Measurements from ENCODE around the gene HRG. TPM values are rescaled to one million over a fixed set of nuclear protein-coding genes. Genes with fewer than 3 reads are reported as not detected.

HRG gene
- total RNA-seq, result not detected

GRCh38 chr3:186665625-186666188 lies at the start of gene HRG:
Gene HRG, plus strand, starts transcription at chr3:186666014. Its CDS starts 18 bp downstream, at chr3:186666032.
- no peak for ATAC-seq (ENCODE audit: low FRiP score)
- no peak for DNase-seq (ENCODE audit: low spot score)
- no peak for TF ChIP-seq CTCF (IDR thresholded peaks at IDR 0.05)

GRCh38 chr3:186616299-186616617 lies 49.6 kb upstream of the HRG start:
- no peak for TF ChIP-seq CTCF (IDR thresholded peaks at IDR 0.05)
- ATAC-seq (ENCODE audit: low FRiP score) (no peak), DNase-seq (ENCODE audit: low spot score) (no peak)

- ATAC-seq (ENCODE audit: low FRiP score) (peak; percentile 99), DNase-seq (ENCODE audit: low spot score) (peak; percentile 52)
- peak in 1 of 3 donors; percentile 62 for TF ChIP-seq CTCF (IDR thresholded peaks at IDR 0.05)
Observed at GRCh38 chr3:186617036-186617946, 48.5 kb upstream of the HRG start.

GRCh38 chr3:186618318-186618938 lies 47.4 kb upstream of the HRG start:
- no peak for ATAC-seq (ENCODE audit: low FRiP score)
- DNase-seq (ENCODE audit: low spot score), result no peak
- no peak for TF ChIP-seq CTCF (IDR thresholded peaks at IDR 0.05)

- no peak for ATAC-seq (ENCODE audit: low FRiP score)
- TF ChIP-seq CTCF (IDR thresholded peaks at IDR 0.05), result no peak
- DNase-seq (ENCODE audit: low spot score), result no peak
Observed at GRCh38 chr3:186619787-186620212, 46.0 kb upstream of the HRG start.

GRCh38 chr3:186620213-186621092 lies 45.4 kb upstream of the HRG start:
- no peak for TF ChIP-seq CTCF (IDR thresholded peaks at IDR 0.05)

More at GRCh38 chr3:186620213-186621092, 45.4 kb upstream of the HRG start:
- DNase-seq (ENCODE audit: low spot score) (no peak), ATAC-seq (ENCODE audit: low FRiP score) (no peak)

Data from omental fat pad (tissue), 4 donors.